IMR-90 (cell line): ENCODE data around the gene UQCRQ. TPM values are rescaled to one million over a fixed set of nuclear protein-coding genes. Genes with fewer than 3 reads are reported as not detected.

Source experiments
- ATAC-seq: fragments of 200-7000 bp; cut with Tn5 transposase; 2 replicates; pipeline ENCODE4 v1.9.1; 2020; ENCODE audit warnings: low read depth, mild to moderate bottlenecking, moderate library complexity
- BruUV-seq: library from RNA; stranded (reverse); fragments of 400-500 nt; replicated peaks from 2 replicates; lab custom pipeline; 2021; lab: Mats Ljungman, UMichigan
- CTCF ChIA-PET: fragments of 300-600 bp; formaldehyde crosslinking; extraction: SDS; loops from one replicate; lab custom pipeline; 2021; ENCODE audit warnings: antibody characterized with exemption; lab: Yijun Ruan, JAX
- POLR2A ChIA-PET: fragments of 300-600 bp; sonication (Branson Sonifier 250); formaldehyde crosslinking; loops from one replicate; lab custom pipeline; 2022; ENCODE audit warnings: antibody characterized with exemption; ENCODE audit not compliant: unreplicated experiment; lab: Charles Lee
- DNase-seq: peaks from one replicate; pipeline ENCODE4 v3.0.0; 2013
- H2AFZ ChIP-seq: replicated peaks from 2 replicates; pipeline ENCODE3; 2013; ENCODE audit warnings: low read length, mild to moderate bottlenecking; ENCODE audit not compliant: poor library complexity
- H2AK5ac ChIP-seq: 2 replicates; pipeline ENCODE4 v1.6.1; 2013; ENCODE audit warnings: low read depth, low read length, inconsistent platforms
- H2AK9ac ChIP-seq: replicated peaks from 2 replicates; pipeline ENCODE3; 2013; ENCODE audit warnings: mild to moderate bottlenecking, low read depth, low read length, moderate library complexity; ENCODE audit not compliant: poor library complexity
- H2BK120ac ChIP-seq: 2 replicates; pipeline ENCODE4 v1.6.1; 2013; ENCODE audit warnings: low read depth, low read length, inconsistent platforms
- H2BK15ac ChIP-seq: 3 replicates; pipeline ENCODE4 v1.6.1; 2013; ENCODE audit warnings: low read depth, low read length, inconsistent platforms
- H2BK20ac ChIP-seq: 2 replicates; pipeline ENCODE4 v1.6.1; 2013; ENCODE audit warnings: low read depth, mild to moderate bottlenecking, inconsistent platforms, low read length, moderate library complexity
- H2BK5ac ChIP-seq: 2 replicates; pipeline ENCODE4 v1.6.1; 2013; ENCODE audit warnings: mild to moderate bottlenecking, low read depth, low read length, inconsistent platforms; ENCODE audit not compliant: poor library complexity, severe bottlenecking
- H3K14ac ChIP-seq: replicated peaks from 2 replicates; pipeline ENCODE4 v1.6.1; 2013; ENCODE audit warnings: low read depth, low read length, inconsistent platforms
- H3K18ac ChIP-seq: 2 replicates; pipeline ENCODE4 v1.6.1; 2013; ENCODE audit warnings: low read depth, low read length, control low read depth
- H3K23ac ChIP-seq: 2 replicates; pipeline ENCODE4 v1.6.1; 2013; ENCODE audit warnings: low read depth, low read length, inconsistent platforms
- H3K27ac ChIP-seq: 2 replicates; pipeline ENCODE4 v1.5.1; 2013; ENCODE audit warnings: mild to moderate bottlenecking, control low read depth, low read length; ENCODE audit not compliant: insufficient read depth
- H3K27me3 ChIP-seq: 2 replicates; pipeline ENCODE4 v1.6.1; 2013; ENCODE audit warnings: low read length; ENCODE audit not compliant: control insufficient read depth, insufficient read depth
- H3K36me3 ChIP-seq: 2 replicates; pipeline ENCODE4 v1.6.1; 2013; ENCODE audit warnings: low read length, mixed read lengths; ENCODE audit not compliant: control insufficient read depth, insufficient read depth
- H3K4ac ChIP-seq: 2 replicates; pipeline ENCODE4 v1.6.1; 2013; ENCODE audit warnings: low read depth, low read length, inconsistent platforms
- H3K4me1 ChIP-seq: 2 replicates; pipeline ENCODE4 v1.6.1; 2013; ENCODE audit warnings: low read length, mixed read lengths; ENCODE audit not compliant: control insufficient read depth, insufficient read depth
- H3K4me2 ChIP-seq: 2 replicates; pipeline ENCODE4 v1.6.1; 2013; ENCODE audit warnings: low read depth, mild to moderate bottlenecking, control low read depth, low read length, moderate library complexity
- H3K4me3 ChIP-seq: 2 replicates; pipeline ENCODE4 v1.5.1; 2013; ENCODE audit warnings: low read depth, mild to moderate bottlenecking, control low read depth, low read length, moderate library complexity; ENCODE audit not compliant: insufficient read depth
- H3K56ac ChIP-seq: 2 replicates; pipeline ENCODE4 v1.6.1; 2013; ENCODE audit warnings: low read length, inconsistent platforms; ENCODE audit not compliant: insufficient read depth; ENCODE audit errors: extremely low read depth
- H3K79me1 ChIP-seq, 2 experiments: 2 replicates each; pipeline ENCODE4 v1.6.1; 2013; ENCODE audit warnings: low read length in 2 of 2, inconsistent platforms in 1 of 2, low read depth in 1 of 2
- H3K9ac ChIP-seq: 2 replicates; pipeline ENCODE4 v1.6.1; 2013; ENCODE audit warnings: low read depth, low read length, control low read depth
- H3K9me1 ChIP-seq: 2 replicates; pipeline ENCODE4 v1.6.1; 2013; ENCODE audit warnings: low read length, inconsistent platforms; ENCODE audit not compliant: insufficient read depth
- H3K9me3 ChIP-seq: 2 replicates; pipeline ENCODE4 v1.6.1; 2013; ENCODE audit warnings: low read length; ENCODE audit not compliant: control insufficient read depth, insufficient read depth
- H4K20me1 ChIP-seq: 2 replicates; pipeline ENCODE4 v1.6.1; 2013; ENCODE audit warnings: low read length, inconsistent platforms; ENCODE audit not compliant: insufficient read depth
- H4K5ac ChIP-seq: 2 replicates; pipeline ENCODE4 v1.6.1; 2013; ENCODE audit warnings: mild to moderate bottlenecking, low read depth, low read length, control low read depth
- H4K8ac ChIP-seq, 2 experiments: 2 replicates each; pipeline ENCODE4 v1.6.1; 2013; ENCODE audit warnings: low read depth in 2 of 2, low read length in 2 of 2, control low read depth in 1 of 2, inconsistent platforms in 1 of 2
- H4K91ac ChIP-seq: 2 replicates; pipeline ENCODE4 v1.6.1; 2013; ENCODE audit warnings: low read depth, low read length, inconsistent platforms; ENCODE audit not compliant: insufficient read depth
- CEBPB ChIP-seq: IDR thresholded peaks from 2 replicates; pipeline ENCODE4 v1.6.1; 2012; ENCODE audit warnings: low read depth, low read length, improper control_type of control experiment
- CHD1 ChIP-seq: IDR thresholded peaks from 2 replicates; pipeline ENCODE4 v1.6.1; 2012; ENCODE audit warnings: low read depth, low read length, improper control_type of control experiment
- CTCF ChIP-seq: conservative IDR thresholded peaks from 2 replicates; pipeline ENCODE4 v1.5.1; 2012; ENCODE audit warnings: mild to moderate bottlenecking, low read depth, low read length, improper control_type of control experiment
- ELK1 ChIP-seq: fragments of 150-350 bp; IDR thresholded peaks from 2 replicates; pipeline ENCODE4 v1.6.1; 2016; ENCODE audit warnings: low read depth, mild to moderate bottlenecking, low read length, moderate library complexity, borderline replicate concordance
- MAFK ChIP-seq: IDR thresholded peaks from 2 replicates; pipeline ENCODE4 v1.6.1; 2012; ENCODE audit warnings: low read depth, low read length, improper control_type of control experiment
- MAZ ChIP-seq: IDR thresholded peaks from 2 replicates; pipeline ENCODE4 v1.6.1; 2012; ENCODE audit warnings: low read depth, mild to moderate bottlenecking, low read length, improper control_type of control experiment, moderate library complexity, borderline replicate concordance
- MXI1 ChIP-seq: IDR thresholded peaks from 2 replicates; pipeline ENCODE4 v1.6.1; 2012; ENCODE audit warnings: low read depth, mild to moderate bottlenecking, low read length, moderate library complexity, borderline replicate concordance
- NFE2L2 ChIP-seq: fragments of 150-350 bp; IDR thresholded peaks from 2 replicates; pipeline ENCODE4 v1.6.1; 2016; ENCODE audit warnings: low read depth, mild to moderate bottlenecking, low read length
- POLR2A ChIP-seq: IDR thresholded peaks from 2 replicates; pipeline ENCODE4 v1.6.1; 2012; ENCODE audit warnings: mild to moderate bottlenecking, low read depth, low read length
- RAD21 ChIP-seq: IDR thresholded peaks from 2 replicates; pipeline ENCODE4 v1.6.1; 2012; ENCODE audit warnings: low read length, improper control_type of control experiment
- RCOR1 ChIP-seq: IDR thresholded peaks from 2 replicates; pipeline ENCODE4 v1.6.1; 2012; ENCODE audit warnings: mild to moderate bottlenecking, low read length, improper control_type of control experiment; ENCODE audit not compliant: insufficient replicate concordance
- RFX5 ChIP-seq: IDR thresholded peaks from 2 replicates; pipeline ENCODE4 v1.8.0; 2012; ENCODE audit warnings: low read depth, mild to moderate bottlenecking, low read length, moderate library complexity
- SMC3 ChIP-seq: fragments of 150-350 bp; IDR thresholded peaks from 2 replicates; pipeline ENCODE4 v1.6.1; 2016; ENCODE audit warnings: low read depth, mild to moderate bottlenecking, antibody characterized with exemption, low read length, moderate library complexity
- USF2 ChIP-seq: fragments of 150-350 bp; IDR thresholded peaks from 2 replicates; pipeline ENCODE4 v1.6.1; 2017; ENCODE audit warnings: mild to moderate bottlenecking, antibody characterized with exemption, low read length, low read depth
- WGBS, 2 experiments: methylation state at CpG; one replicate each; pipeline versions ENCODE4 v1.1.5 to v1.1.7; 2013; ENCODE audit warnings: missing lambda C conversion rate in 2 of 2; ENCODE audit not compliant: insufficient read length in 1 of 2; ENCODE audit errors: extremely low coverage in 2 of 2; 5-methylcytosine and 5-hydroxymethylcytosine counted together
- dilution Hi-C: fragments of 300-500 bp; cut with HindIII; formaldehyde crosslinking; loops from one replicate; pipeline ENCODE4 v1.14.3; 2018; ENCODE audit warnings: low sequenced_read_pairs; ENCODE audit not compliant: unreplicated experiment
- in situ Hi-C: fragments of 300-500 bp; cut with MboI; formaldehyde crosslinking; loops from 3 replicates; pipeline ENCODE4 v1.14.3; 2019; ENCODE audit warnings: low sequenced_read_pairs, inconsistent platforms, mixed read lengths
- intact Hi-C: fragments of 100-400 bp; cut with micrococcal nuclease; formaldehyde crosslinking; loops from 2 replicates; pipeline ENCODE4 v1.10.0; 2022
- polyA plus RNA-seq, 3 experiments: library from polyadenylated mRNA; depleted of rRNA; stranded (reverse); fragments of >200 nt; gene quantifications; 2 replicates each; pipeline ENCODE4 v1.2.3, GENCODE V29; 2012; ENCODE audit warnings: low replicate concordance in 1 of 3
- total RNA-seq: library from RNA; depleted of rRNA; stranded (reverse); fragments of >200 nt; gene quantifications from 2 replicates; pipeline ENCODE4 v1.2.3, GENCODE V29; 2012

UQCRQ gene
- total and polyA plus RNA-seq, 2 of the 4 experiments (the other 2 are of a cell fraction) = 73.7 to 292 TPM

- Histone ChIP-seq H2BK5ac (no peak overlapping the region), H2AK5ac (no peak overlapping the region), H3K9ac (no peak overlapping the region), H2AK9ac (no peak overlapping the region), H2BK20ac (no peak overlapping the region), H2BK120ac (no peak overlapping the region), H3K36me3 (peaks cover 34% of the 10 kb centered on the region), H3K27ac (no peak overlapping the region), H3K4ac (no peak overlapping the region), H4K8ac (no peak overlapping the region), H3K9me1 (no peaks in the 10 kb centered on the region), H3K27me3 (no peaks in the 10 kb centered on the region), H4K91ac (no peak overlapping the region), H3K4me2 (no peak overlapping the region), H3K23ac (no peak overlapping the region), H2AFZ (no peak overlapping the region), H3K79me1 (peaks cover 34 to 44% of the 10 kb centered on the region in 2 experiments), H3K4me3 (no peak overlapping the region), H4K5ac (no peak overlapping the region), H3K18ac (no peak overlapping the region), H3K14ac (no peak overlapping the region), H3K56ac (no peak overlapping the region), H2BK15ac (no peak overlapping the region), H3K4me1 (no peaks in the 10 kb centered on the region), H4K20me1 (peaks cover 4% of the 10 kb centered on the region; the same call in 1 of the 2 replicates), H3K9me3 (no peaks in the 10 kb centered on the region)
- ChIA-PET POLR2A (interaction anchor here (0.6 kb wide), 1 partner anchor 24 kb away, joined by 3 read pairs; no protein-coding TSS in a partner anchor), CTCF (no interaction called here)
- ATAC-seq (no peak), DNase-seq (no peak)
- BruUV-seq = TSS peak; percentile 98
- TF ChIP-seq MAZ = no peak
- no peak for TF ChIP-seq CHD1
- no peak for TF ChIP-seq USF2
- no peak for TF ChIP-seq CEBPB
- no peak for TF ChIP-seq MXI1
- no peak for TF ChIP-seq POLR2A
- TF ChIP-seq MAFK = no peak
- no peak for TF ChIP-seq CTCF
- TF ChIP-seq RFX5 = no peak
- TF ChIP-seq RAD21 = no peak
- no peak for TF ChIP-seq SMC3
- TF ChIP-seq ELK1 = no peak
- no peak for TF ChIP-seq RCOR1
- TF ChIP-seq NFE2L2 = no peak
- WGBS, 2 experiments = 100% methylated on average over 3 of the region's 7 CpGs; no CpG with 5 or more reads in 1 of the 2 experiments
- intact Hi-C loops (no loop called here), in situ Hi-C loops (no loop called here), dilution Hi-C loops (no loop called here)
Observed at GRCh38 chr5:132896685-132897084, 30.2 kb downstream of the UQCRQ start.
